Body of pancreas (tissue), 4 donors: Measurements from ENCODE around the gene SERPINF2.
A peak's percentile ranks its signal among the peaks of the same experiment; 100 is the strongest.

Experiments used
- POLR2A ChIP-seq, 3 donors: fragments of 450-650 bp; IDR thresholded peaks; one replicate each; pipeline ENCODE4 v1.6.1; 2016; ENCODE audit warnings: antibody characterized with exemption in 3 of 3, mild to moderate bottlenecking in 2 of 3
- TF ChIP-seq, protein P1 (sequence below), 7 experiments: fragments of 450-650 bp in 4 of 7; fragments of 200-600 bp in 3 of 7; sonication (generic) in 3 of 7; IDR thresholded peaks; one replicate each; pipeline ENCODE4 v1.5.1; 2016 to 2019; ENCODE audit warnings: antibody characterized with exemption in 7 of 7

DNA sequence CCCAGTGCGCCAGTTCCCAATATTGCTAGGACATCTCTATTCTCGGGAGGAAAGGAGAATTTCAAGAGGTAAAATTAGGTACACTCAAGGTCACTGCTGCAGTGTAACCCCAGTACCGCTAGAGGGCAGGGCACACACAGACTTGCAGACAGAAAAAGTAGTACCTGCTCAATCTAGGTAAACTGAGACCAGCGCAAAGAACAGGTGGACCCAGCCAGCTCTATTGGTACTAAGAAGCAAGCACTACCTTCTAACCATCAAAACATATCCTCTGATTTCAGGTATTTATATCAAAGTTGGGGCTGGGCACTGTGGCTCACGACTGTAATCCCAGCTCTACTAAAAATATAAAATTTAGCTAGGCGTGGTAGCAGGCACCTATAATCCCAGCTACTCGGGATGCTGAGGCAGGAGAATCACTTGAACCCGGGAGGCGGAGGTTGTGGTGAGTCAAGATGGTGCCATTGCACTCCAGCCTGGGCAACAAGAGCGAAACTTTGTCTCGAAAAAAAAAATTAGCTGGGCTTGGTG is 21.8 kb upstream of the SERPINF2 start:
- TF ChIP-seq, protein P1, sequence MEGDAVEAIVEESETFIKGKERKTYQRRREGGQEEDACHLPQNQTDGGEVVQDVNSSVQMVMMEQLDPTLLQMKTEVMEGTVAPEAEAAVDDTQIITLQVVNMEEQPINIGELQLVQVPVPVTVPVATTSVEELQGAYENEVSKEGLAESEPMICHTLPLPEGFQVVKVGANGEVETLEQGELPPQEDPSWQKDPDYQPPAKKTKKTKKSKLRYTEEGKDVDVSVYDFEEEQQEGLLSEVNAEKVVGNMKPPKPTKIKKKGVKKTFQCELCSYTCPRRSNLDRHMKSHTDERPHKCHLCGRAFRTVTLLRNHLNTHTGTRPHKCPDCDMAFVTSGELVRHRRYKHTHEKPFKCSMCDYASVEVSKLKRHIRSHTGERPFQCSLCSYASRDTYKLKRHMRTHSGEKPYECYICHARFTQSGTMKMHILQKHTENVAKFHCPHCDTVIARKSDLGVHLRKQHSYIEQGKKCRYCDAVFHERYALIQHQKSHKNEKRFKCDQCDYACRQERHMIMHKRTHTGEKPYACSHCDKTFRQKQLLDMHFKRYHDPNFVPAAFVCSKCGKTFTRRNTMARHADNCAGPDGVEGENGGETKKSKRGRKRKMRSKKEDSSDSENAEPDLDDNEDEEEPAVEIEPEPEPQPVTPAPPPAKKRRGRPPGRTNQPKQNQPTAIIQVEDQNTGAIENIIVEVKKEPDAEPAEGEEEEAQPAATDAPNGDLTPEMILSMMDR (IDR thresholded peaks at IDR 0.05), result peak; percentile 84 to 96 (median 88)
- no peak for TF ChIP-seq POLR2A (IDR thresholded peaks at IDR 0.05)
